ENCODE measurements around the gene FER.

Gene FER

DNA sequence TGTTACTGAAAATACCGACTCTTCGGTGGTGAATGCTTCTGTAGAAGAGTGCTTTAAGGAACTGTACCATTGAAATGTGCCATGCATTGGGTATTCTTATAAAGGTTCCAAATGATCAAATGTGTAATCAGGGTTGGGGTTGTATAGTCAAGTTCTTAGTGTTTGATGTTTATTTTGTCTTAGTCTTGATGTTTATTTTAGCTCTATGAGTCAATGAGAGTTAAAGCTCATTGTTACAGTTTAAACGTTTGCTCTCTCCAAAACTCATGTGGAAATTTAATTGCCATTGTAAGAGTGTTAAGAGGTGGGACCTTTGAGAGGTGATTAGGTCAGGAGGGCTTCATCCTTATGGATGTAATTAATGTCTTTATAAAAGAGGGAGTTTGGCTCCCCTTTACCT is 153.0 kb downstream of the FER start:
- H3K4me1 Mint-ChIP-seq (ENCODE audit: low read depth): peaks cover 5% of the 10 kb centered on the region
- peaks cover 16% of the 10 kb centered on the region for H3K36me3 Mint-ChIP-seq (ENCODE audit: low read depth)
- intact Hi-C loops (cut with micrococcal nuclease): no loop called here
- no peaks in the 10 kb centered on the region for H3K27me3 Mint-ChIP-seq
- H3K9me3 Mint-ChIP-seq: peaks cover 9% of the 10 kb centered on the region
- H3K27ac Mint-ChIP-seq: no peak overlapping the region
- no peak overlapping the region for H3K4me3 Mint-ChIP-seq

DNA sequence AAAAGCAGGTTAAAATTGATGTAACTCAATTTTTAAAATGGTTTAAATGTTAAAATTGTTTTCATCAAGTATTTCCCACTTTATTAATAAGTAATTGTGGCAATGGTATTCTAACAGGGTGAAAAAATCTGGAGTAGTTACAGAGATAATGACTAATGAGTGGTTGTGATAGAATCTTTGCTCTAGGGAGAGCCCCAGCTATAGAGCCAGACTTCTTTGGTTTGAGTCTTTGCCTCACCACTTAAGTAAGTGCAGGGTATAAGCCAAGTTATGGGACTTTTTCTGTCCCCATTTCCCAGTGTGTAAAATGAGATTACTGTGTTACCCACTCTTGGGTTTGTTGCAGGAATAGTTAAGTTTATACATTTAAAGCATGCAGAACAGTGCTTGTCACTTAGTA is 158.1 kb downstream of the FER start:
- Mint-ChIP-seq H3K4me3 (no peak overlapping the region), H3K27me3 (no peaks in the 10 kb centered on the region), H3K9me3 (peaks cover 7% of the 10 kb centered on the region), H3K36me3 (ENCODE audit: low read depth) (peaks cover 17% of the 10 kb centered on the region), H3K27ac (no peak overlapping the region), H3K4me1 (ENCODE audit: low read depth) (no peaks in the 10 kb centered on the region)
- intact Hi-C loops (cut with micrococcal nuclease): no loop called here

DNA sequence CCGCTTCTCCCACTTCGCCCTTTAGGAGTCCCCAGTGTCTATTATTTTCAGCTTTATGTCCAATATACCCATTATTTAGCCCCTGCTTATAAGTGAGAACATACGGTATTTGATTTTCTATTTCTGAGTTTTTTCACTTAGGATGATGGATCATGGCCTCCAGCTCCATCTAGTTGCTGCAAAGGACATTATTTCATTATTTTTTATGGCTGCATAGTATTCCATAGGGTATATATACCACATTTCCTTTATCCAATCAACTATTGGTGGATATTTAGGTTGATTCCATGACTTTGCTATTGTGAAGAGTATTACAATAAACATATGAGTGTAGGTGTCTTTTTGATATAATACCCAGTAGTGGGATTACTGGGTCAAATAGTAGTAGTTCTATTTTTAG is 162.9 kb downstream of the FER start:
- Mint-ChIP-seq H3K36me3 (ENCODE audit: low read depth) (peaks cover 38% of the 10 kb centered on the region), H3K27me3 (no peaks in the 10 kb centered on the region), H3K9me3 (peaks cover 10% of the 10 kb centered on the region), H3K4me3 (no peak overlapping the region), H3K27ac (no peak overlapping the region), H3K4me1 (ENCODE audit: low read depth) (peaks cover 6% of the 10 kb centered on the region)
- intact Hi-C loops (cut with micrococcal nuclease): no loop called here

DNA sequence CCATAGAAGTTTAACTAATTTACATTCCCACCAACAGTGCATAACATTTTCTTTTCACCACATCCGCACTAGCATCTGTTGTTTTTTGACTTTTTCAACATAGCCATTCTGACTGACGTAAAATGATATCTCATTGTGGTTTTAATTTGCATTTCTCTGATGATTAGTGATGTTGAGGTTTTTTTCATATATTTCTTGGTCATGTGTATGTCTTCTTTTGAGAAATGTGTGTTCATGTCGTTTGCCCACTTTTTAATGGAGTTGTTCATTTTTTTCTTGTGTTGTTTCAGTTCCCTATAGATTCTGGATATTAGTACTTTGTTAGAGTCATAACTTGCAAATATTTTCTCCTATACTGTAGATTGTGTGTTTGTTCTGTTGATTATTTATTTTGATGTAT is 163.4 kb downstream of the FER start:
- Mint-ChIP-seq H3K27ac (no peak overlapping the region), H3K9me3 (peaks cover 10% of the 10 kb centered on the region), H3K4me1 (ENCODE audit: low read depth) (peaks cover 6% of the 10 kb centered on the region), H3K27me3 (no peaks in the 10 kb centered on the region), H3K4me3 (no peak overlapping the region), H3K36me3 (ENCODE audit: low read depth) (peaks cover 38% of the 10 kb centered on the region)
- intact Hi-C loops (cut with micrococcal nuclease): no loop called here

DNA sequence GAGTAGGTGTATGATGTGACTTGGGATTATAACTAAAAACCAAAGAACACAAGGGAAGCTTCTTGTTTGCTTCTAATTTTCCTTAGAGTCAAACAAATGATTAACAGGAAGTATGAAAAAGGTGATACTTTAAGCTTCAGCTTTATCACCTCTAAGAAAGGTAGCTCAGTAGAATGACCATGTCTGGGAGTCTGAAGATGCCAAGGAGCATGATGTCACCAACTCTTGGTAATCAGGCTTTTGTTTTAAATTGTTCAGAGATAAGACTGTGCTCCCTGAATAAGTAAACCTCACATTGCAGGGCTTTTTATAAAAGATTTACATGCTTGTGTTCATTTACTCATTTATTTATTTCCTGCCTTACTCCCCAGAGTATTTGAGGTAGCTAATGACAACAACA is 169.9 kb downstream of the FER start:
- no peak overlapping the region for H3K27ac Mint-ChIP-seq
- H3K9me3 Mint-ChIP-seq: no peaks in the 10 kb centered on the region
- H3K4me1 Mint-ChIP-seq (ENCODE audit: low read depth): no peaks in the 10 kb centered on the region
- peaks cover 3% of the 10 kb centered on the region for H3K36me3 Mint-ChIP-seq (ENCODE audit: low read depth)
- no peaks in the 10 kb centered on the region for H3K27me3 Mint-ChIP-seq
- no peak overlapping the region for H3K4me3 Mint-ChIP-seq
- intact Hi-C loops (cut with micrococcal nuclease): no loop called here

DNA sequence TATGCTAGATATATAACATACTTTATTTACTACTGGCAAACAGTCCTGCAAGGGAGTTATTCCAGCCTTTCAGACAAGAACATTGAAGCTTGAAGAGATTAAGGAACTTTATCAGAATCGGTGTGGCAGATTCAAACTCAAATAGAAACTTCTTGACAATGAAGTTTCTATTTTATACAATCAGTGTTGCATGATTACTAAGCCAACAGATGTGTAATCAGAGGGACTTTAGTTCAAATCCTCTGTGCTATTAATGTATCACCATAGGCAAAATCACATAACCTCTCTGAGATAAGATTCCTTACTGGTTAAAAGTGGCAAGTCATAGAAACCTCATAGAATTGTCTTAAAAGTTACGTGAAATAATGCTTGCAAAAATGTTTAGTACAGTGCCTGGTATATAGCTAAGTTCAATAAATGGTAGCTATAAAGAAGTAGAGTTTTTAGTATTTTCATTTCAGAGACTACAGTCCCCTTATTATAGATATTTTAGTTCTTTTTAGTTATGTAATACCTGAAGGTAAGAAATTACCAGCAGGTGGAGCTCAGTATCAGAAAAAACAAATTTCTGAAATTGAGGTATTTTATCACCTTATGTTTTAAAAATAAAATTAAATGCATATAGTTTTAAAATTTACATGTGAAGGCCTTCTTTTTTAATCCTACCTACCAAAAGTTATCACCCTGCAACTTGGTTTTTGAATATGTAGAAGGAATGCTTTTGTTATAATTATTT is 172.1 kb downstream of the FER start:
- intact Hi-C loops (cut with micrococcal nuclease): no loop called here
- Mint-ChIP-seq H3K27ac (no peak overlapping the region), H3K36me3 (ENCODE audit: low read depth) (no peaks in the 10 kb centered on the region), H3K4me1 (ENCODE audit: low read depth) (no peaks in the 10 kb centered on the region), H3K27me3 (no peaks in the 10 kb centered on the region), H3K4me3 (no peak overlapping the region), H3K9me3 (no peaks in the 10 kb centered on the region)

DNA sequence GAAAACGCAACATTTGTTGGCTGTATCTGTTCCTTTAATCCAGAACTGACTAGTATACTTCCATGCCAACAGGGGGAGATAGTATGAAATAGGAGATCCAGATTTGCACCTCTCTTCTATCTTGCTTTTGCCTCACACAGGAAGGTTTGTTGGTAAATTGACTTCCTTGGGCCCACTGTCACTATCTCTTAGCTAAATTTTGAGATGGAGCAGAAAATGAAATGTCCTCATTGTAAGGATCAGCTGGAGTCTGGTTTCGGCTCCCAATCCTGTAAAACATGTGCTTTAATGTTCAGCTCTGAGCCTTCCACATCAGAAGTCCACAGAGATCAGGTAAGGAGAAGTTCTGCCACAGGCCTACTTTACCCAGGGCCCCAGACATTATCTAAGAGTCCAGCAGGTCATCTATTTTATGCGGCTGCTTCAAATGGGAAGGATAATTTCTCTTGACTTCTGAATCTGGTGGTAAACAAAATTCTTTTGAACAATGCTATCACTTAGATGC is 176.8 kb downstream of the FER start:
- no peaks in the 10 kb centered on the region for H3K36me3 Mint-ChIP-seq (ENCODE audit: low read depth)
- intact Hi-C loops (cut with micrococcal nuclease): no loop called here
- H3K4me3 Mint-ChIP-seq: no peak overlapping the region
- H3K27me3 Mint-ChIP-seq: no peaks in the 10 kb centered on the region
- no peaks in the 10 kb centered on the region for H3K9me3 Mint-ChIP-seq
- H3K4me1 Mint-ChIP-seq (ENCODE audit: low read depth): no peaks in the 10 kb centered on the region
- no peak overlapping the region for H3K27ac Mint-ChIP-seq

DNA sequence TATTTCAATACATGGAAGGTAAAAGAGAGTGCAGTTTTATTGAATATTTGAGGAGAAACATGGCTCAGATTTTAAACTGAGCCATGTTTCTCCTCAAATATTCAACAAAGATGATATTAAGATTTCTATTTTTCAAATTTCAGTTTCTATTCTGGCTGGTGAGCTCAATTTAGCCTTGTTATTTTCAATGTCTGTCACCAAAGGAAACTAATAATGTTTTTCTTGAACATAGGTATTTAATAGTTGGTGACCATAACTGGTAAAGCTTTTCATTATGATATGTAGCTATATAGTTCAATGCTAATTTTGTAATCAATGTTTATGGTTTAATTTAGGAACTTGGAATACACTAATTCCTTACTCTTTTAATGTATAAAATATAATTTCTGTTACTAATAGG is 177.4 kb downstream of the FER start:
- Mint-ChIP-seq H3K27me3 (no peaks in the 10 kb centered on the region), H3K4me1 (ENCODE audit: low read depth) (no peaks in the 10 kb centered on the region), H3K9me3 (no peaks in the 10 kb centered on the region), H3K36me3 (ENCODE audit: low read depth) (no peaks in the 10 kb centered on the region), H3K27ac (no peak overlapping the region), H3K4me3 (no peak overlapping the region)
- intact Hi-C loops (cut with micrococcal nuclease): no loop called here

DNA sequence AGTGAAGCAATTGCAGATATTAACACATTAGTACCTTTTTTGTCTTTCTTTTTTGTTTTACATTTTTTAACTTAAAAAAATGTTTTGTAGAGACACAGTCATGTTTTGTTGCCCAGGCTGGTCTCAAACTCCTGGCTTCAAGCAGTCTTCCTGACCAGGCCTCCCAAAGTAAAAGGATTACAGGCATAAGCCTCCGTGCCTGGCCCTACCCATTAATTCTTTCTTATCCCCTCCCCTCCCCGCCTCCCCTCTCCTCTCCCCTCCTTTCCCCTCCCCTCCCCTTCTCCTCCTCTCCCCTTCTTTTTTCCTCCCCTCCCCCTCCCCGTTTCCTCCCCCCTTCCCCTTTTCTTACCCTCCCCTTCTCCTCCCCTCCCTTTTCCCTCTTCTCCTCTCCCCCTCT is 182.4 kb downstream of the FER start:
- no peak overlapping the region for H3K4me3 Mint-ChIP-seq
- H3K36me3 Mint-ChIP-seq (ENCODE audit: low read depth): peaks cover 12% of the 10 kb centered on the region
- no peaks in the 10 kb centered on the region for H3K27me3 Mint-ChIP-seq
- H3K4me1 Mint-ChIP-seq (ENCODE audit: low read depth): no peaks in the 10 kb centered on the region
- peaks cover 8% of the 10 kb centered on the region for H3K9me3 Mint-ChIP-seq
- no peak overlapping the region for H3K27ac Mint-ChIP-seq
- intact Hi-C loops (cut with micrococcal nuclease): no loop called here

DNA sequence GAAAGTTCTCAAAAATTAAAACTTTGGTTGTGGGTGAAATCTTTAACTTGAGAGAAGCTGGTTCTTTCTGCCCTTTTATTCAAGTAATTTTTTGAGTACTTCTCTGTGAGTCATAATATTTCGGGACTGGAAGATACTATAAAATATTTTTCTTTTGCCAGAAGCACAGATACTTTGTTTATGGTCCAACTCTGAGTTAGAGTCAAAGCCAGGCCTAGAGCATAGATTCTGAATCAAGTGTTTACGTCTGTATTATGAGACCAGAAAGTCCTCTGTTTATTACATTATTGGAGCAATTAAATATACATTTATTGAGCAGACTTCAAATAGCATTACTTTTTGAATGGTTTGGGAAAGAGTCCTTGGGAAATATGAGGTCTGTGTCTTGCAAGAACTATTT is 187.9 kb downstream of the FER start:
- no peaks in the 10 kb centered on the region for H3K27me3 Mint-ChIP-seq
- no peaks in the 10 kb centered on the region for H3K4me1 Mint-ChIP-seq (ENCODE audit: low read depth)
- H3K9me3 Mint-ChIP-seq: peaks cover 3% of the 10 kb centered on the region
- no peak overlapping the region for H3K4me3 Mint-ChIP-seq
- peaks cover 8% of the 10 kb centered on the region for H3K36me3 Mint-ChIP-seq (ENCODE audit: low read depth)
- no peak overlapping the region for H3K27ac Mint-ChIP-seq
- intact Hi-C loops (cut with micrococcal nuclease): no loop called here

DNA sequence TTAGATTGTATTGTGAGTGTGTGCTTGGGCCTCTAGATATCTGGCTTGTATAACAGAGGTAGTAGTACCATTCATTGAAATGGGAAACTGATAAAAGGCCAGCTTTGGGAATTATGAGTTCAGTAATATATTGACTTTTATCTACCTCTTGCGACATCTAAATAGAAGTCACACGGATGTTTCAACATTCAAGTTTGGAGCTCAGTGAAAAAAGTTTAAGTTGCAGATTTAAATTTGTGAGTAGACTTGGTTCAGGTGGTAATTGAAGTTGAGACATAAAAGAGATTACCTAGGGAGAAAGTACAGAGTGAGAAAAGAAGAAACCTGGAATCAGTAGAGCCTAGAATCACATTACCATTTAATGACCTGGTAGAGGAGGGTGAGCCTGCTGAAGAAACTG is 189.5 kb downstream of the FER start:
- intact Hi-C loops (cut with micrococcal nuclease): no loop called here
- no peak overlapping the region for H3K4me3 Mint-ChIP-seq
- H3K27ac Mint-ChIP-seq: no peak overlapping the region
- H3K36me3 Mint-ChIP-seq (ENCODE audit: low read depth): peaks cover 2% of the 10 kb centered on the region
- no peaks in the 10 kb centered on the region for H3K4me1 Mint-ChIP-seq (ENCODE audit: low read depth)
- no peaks in the 10 kb centered on the region for H3K27me3 Mint-ChIP-seq
- H3K9me3 Mint-ChIP-seq: no peaks in the 10 kb centered on the region

DNA sequence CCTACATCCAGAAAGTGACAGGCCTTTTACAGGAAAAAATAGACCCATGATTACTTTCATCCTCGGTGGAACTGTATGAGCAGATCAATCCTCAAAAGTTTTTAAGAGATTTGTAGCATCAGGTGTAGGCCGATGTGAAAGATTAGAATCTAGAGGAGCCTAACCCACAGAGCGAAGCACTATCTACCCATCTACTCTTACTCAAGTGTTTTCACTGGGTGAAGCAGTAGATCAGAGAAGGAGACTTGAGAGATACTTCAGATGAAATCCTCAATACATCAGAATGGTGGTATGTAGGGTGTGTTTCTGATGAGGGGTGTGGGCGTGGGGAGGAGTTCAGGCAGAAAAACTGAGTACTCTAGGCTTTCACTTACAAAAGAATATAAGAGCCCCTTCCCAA is 192.8 kb downstream of the FER start:
- Mint-ChIP-seq H3K27ac (no peak overlapping the region), H3K36me3 (ENCODE audit: low read depth) (no peaks in the 10 kb centered on the region), H3K4me3 (no peak overlapping the region), H3K9me3 (no peaks in the 10 kb centered on the region), H3K27me3 (no peaks in the 10 kb centered on the region), H3K4me1 (ENCODE audit: low read depth) (no peaks in the 10 kb centered on the region)
- intact Hi-C loops (cut with micrococcal nuclease): no loop called here

DNA sequence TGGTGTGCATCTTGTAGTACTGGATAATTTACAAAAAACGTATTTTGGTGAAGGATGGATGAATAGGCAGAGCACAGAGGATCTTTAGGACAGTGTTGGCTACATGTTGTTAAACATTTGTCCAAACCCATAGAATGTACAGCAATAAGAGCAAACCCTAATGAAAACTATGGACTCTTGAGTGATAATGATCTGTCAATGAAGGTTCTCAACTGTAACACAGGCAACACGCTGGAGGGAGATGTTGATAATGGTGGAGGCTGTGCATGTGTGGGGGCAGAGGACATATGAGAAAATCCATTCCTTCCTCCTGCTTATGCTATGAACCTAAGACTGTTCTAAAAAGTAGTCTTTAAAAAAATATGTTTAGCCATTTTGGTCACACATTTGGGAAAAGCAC is 194.0 kb downstream of the FER start:
- Mint-ChIP-seq H3K27me3 (no peaks in the 10 kb centered on the region), H3K36me3 (ENCODE audit: low read depth) (no peaks in the 10 kb centered on the region), H3K4me1 (ENCODE audit: low read depth) (no peaks in the 10 kb centered on the region), H3K27ac (no peak overlapping the region), H3K9me3 (no peaks in the 10 kb centered on the region), H3K4me3 (no peak overlapping the region)
- intact Hi-C loops (cut with micrococcal nuclease): no loop called here

DNA sequence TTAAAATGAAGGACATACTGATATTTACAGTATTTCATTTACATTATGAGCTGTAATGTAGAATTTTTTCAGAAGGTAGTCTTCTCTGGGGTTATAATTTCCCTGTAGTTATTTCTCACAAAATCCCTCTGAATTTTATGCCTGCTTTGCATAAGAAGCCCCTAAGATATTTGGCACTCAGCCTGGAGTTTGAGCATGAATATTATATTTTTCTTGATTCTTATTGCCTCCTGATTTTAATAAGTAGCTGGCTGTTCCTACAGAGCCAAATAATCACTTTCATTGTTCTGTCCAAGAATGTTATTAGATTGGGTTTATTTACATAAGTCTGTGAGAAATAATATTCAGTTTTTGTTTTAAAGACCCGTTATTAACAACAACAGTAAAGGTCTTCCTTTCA is 195.0 kb downstream of the FER start:
- H3K9me3 Mint-ChIP-seq: no peaks in the 10 kb centered on the region
- H3K27ac Mint-ChIP-seq: no peak overlapping the region
- no peaks in the 10 kb centered on the region for H3K4me1 Mint-ChIP-seq (ENCODE audit: low read depth)
- H3K27me3 Mint-ChIP-seq: no peaks in the 10 kb centered on the region
- intact Hi-C loops (cut with micrococcal nuclease): no loop called here
- H3K4me3 Mint-ChIP-seq: no peak overlapping the region
- H3K36me3 Mint-ChIP-seq (ENCODE audit: low read depth): no peaks in the 10 kb centered on the region

DNA sequence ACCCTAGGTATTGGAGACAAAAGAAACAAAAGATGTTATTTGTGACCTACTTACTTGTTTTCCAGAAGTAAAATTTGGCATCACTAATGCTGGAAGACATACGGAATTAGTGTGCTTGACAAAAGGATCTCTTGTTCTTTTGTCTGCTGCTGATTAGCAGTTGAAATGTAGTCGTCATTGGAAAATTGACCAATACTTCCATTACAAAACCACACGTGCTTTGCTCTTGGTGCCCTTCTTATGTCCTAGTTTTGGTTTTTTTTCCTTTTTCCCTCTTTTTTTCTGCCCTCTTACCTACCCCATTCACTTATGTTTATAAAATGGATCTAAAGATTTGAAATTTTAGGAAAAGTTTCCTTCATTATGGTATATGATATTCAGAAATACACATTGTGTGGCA is 197.4 kb downstream of the FER start:
- Mint-ChIP-seq H3K27ac (no peak overlapping the region), H3K4me3 (no peak overlapping the region)

More for the DNA sequence above, 197.4 kb downstream of the FER start:
- H3K27me3 Mint-ChIP-seq: no peaks in the 10 kb centered on the region
- H3K4me1 Mint-ChIP-seq (ENCODE audit: low read depth): no peaks in the 10 kb centered on the region
- H3K9me3 Mint-ChIP-seq: no peaks in the 10 kb centered on the region
- H3K36me3 Mint-ChIP-seq (ENCODE audit: low read depth): no peaks in the 10 kb centered on the region
- intact Hi-C loops (cut with micrococcal nuclease): no loop called here

Data from dendritic cell treated with granulocyte-macrophage colony-stimulating factor and Interleukin-4, amounts not matched to agents 40 ng/mL and 50 ng/mL, for 4 days (primary cell).